WTC11 (cell line): ENCODE measurements around the gene NAV2. TPM values are rescaled to one million over a fixed set of nuclear protein-coding genes. Genes with fewer than 3 reads are reported as not detected.

Experiments
- ATAC-seq: fragments of 200-7000 bp; cut with Tn5 transposase; 2 replicates; pipeline ENCODE4 v1.10.0; 2021; ENCODE audit warnings: mild to moderate bottlenecking, moderate library complexity
- CTCF ChIA-PET: fragments of 300-600 bp; sonication (Branson Sonifier 250); formaldehyde crosslinking; loops from one replicate; lab custom pipeline; 2021; ENCODE audit warnings: antibody characterized with exemption; lab: Charles Lee
- POLR2A ChIA-PET: fragments of 350-600 bp; sonication (Branson Sonifier 250); formaldehyde crosslinking; loops from one replicate; lab custom pipeline; 2021; ENCODE audit warnings: antibody characterized with exemption; lab: Charles Lee
- DNase-seq: peaks from one replicate; pipeline ENCODE4 v3.0.0; 2021; ENCODE audit warnings: low spot score
- H3K27ac Mint-ChIP-seq: 2 replicates; pipeline ENCODE4 v1.8.0; 2021; ENCODE audit warnings: mixed read lengths
- H3K27me3 Mint-ChIP-seq: 2 replicates; pipeline ENCODE4 v1.8.0; 2021; ENCODE audit warnings: low read depth, mild to moderate bottlenecking, moderate library complexity, mixed read lengths
- H3K36me3 Mint-ChIP-seq: 2 replicates; pipeline ENCODE4 v1.8.0; 2021; ENCODE audit warnings: mixed read lengths
- H3K4me1 Mint-ChIP-seq: 2 replicates; pipeline ENCODE4 v1.8.0; 2022; ENCODE audit warnings: mixed read lengths
- H3K4me3 Mint-ChIP-seq: 2 replicates; pipeline ENCODE4 v1.8.0; 2021; ENCODE audit warnings: mild to moderate bottlenecking, moderate library complexity, mixed read lengths
- H3K9me3 Mint-ChIP-seq: 2 replicates; pipeline ENCODE4 v1.8.0; 2021; ENCODE audit warnings: mixed read lengths
- ARID4B ChIP-seq: sonication (generic); formaldehyde crosslinking; IDR thresholded peaks from 2 replicates; pipeline ENCODE4 v1.8.0; 2023; ENCODE audit warnings: missing genetic modification reagents, mild to moderate bottlenecking, borderline replicate concordance
- CREB1 ChIP-seq: sonication (generic); formaldehyde crosslinking; IDR thresholded peaks from 2 replicates; pipeline ENCODE4 v1.8.0; 2023; ENCODE audit warnings: mild to moderate bottlenecking, missing genetic modification reagents
- CREM ChIP-seq: sonication (generic); formaldehyde crosslinking; IDR thresholded peaks from 2 replicates; pipeline ENCODE4 v1.8.1; 2022; ENCODE audit warnings: mild to moderate bottlenecking, missing genetic modification reagents, moderate library complexity
- ELF4 ChIP-seq: sonication (generic); formaldehyde crosslinking; IDR thresholded peaks from 2 replicates; pipeline ENCODE4 v1.8.1; 2022; ENCODE audit warnings: low read depth, mild to moderate bottlenecking, moderate library complexity, missing genetic modification reagents
- GRHL2 ChIP-seq: fragments of 250-450 bp; sonication (Bioruptor Pico); IDR thresholded peaks from 2 replicates; pipeline ENCODE4 v1.8.0; 2022; ENCODE audit warnings: mild to moderate bottlenecking, moderate library complexity; ENCODE audit not compliant: insufficient replicate concordance, severe bottlenecking
- JAZF1 ChIP-seq: fragments of 250-450 bp; sonication (Bioruptor Pico); IDR thresholded peaks from 2 replicates; pipeline ENCODE4 v1.9.0; 2021; ENCODE audit warnings: moderate library complexity, mild to moderate bottlenecking, inconsistent platforms
- JUN ChIP-seq: sonication (generic); formaldehyde crosslinking; IDR thresholded peaks from 2 replicates; pipeline ENCODE4 v1.8.0; 2023; ENCODE audit warnings: mild to moderate bottlenecking, missing genetic modification reagents
- KAT7 ChIP-seq: sonication (generic); formaldehyde crosslinking; IDR thresholded peaks from 2 replicates; pipeline ENCODE4 v1.8.1; 2023; ENCODE audit warnings: missing genetic modification reagents, mild to moderate bottlenecking, borderline replicate concordance
- MXD4 ChIP-seq: fragments of 250-450 bp; sonication (Bioruptor Pico); IDR thresholded peaks from 2 replicates; pipeline ENCODE4 v1.8.0; 2021; ENCODE audit warnings: mild to moderate bottlenecking, moderate library complexity, borderline replicate concordance
- NFE2L1 ChIP-seq: sonication (generic); formaldehyde crosslinking; IDR thresholded peaks from 2 replicates; pipeline ENCODE4 v1.8.1; 2023; ENCODE audit warnings: missing genetic modification reagents
- NR2C2 ChIP-seq: sonication (generic); formaldehyde crosslinking; IDR thresholded peaks from 2 replicates; pipeline ENCODE4 v1.8.0; 2022; ENCODE audit warnings: mild to moderate bottlenecking, missing genetic modification reagents
- RORB ChIP-seq: fragments of 250-450 bp; sonication (Bioruptor Pico); IDR thresholded peaks from 2 replicates; pipeline ENCODE4 v1.9.0; 2021; ENCODE audit warnings: mild to moderate bottlenecking
- TCF7 ChIP-seq: sonication (generic); formaldehyde crosslinking; IDR thresholded peaks from 2 replicates; pipeline ENCODE4 v1.8.0; 2022; ENCODE audit warnings: mild to moderate bottlenecking, low read depth, missing genetic modification reagents, moderate library complexity
- ZNF263 ChIP-seq: sonication (generic); formaldehyde crosslinking; IDR thresholded peaks from 2 replicates; pipeline ENCODE4 v1.8.1; 2022; ENCODE audit warnings: low read depth, mild to moderate bottlenecking, moderate library complexity, missing genetic modification reagents
- total RNA-seq: library from RNA; stranded (reverse); gene quantifications from 3 replicates; pipeline ENCODE4 v1.2.3, GENCODE V29; 2021
- TF ChIP-seq, protein P1 (sequence below): sonication (generic); formaldehyde crosslinking; IDR thresholded peaks from 2 replicates; pipeline ENCODE4 v1.8.1; 2022; ENCODE audit warnings: low read depth, mild to moderate bottlenecking, moderate library complexity, missing genetic modification reagents, borderline replicate concordance
- TF ChIP-seq, protein P2 (sequence below): sonication (generic); formaldehyde crosslinking; IDR thresholded peaks from 2 replicates; pipeline ENCODE4 v1.8.0; 2022; ENCODE audit warnings: mild to moderate bottlenecking, missing genetic modification reagents
- TF ChIP-seq, protein P3 (sequence below): sonication (generic); formaldehyde crosslinking; IDR thresholded peaks from 2 replicates; pipeline ENCODE4 v1.8.0; 2022; ENCODE audit warnings: mild to moderate bottlenecking, missing genetic modification reagents

The NAV2 gene
- total RNA-seq, 1 experiment from 2014 or later = 42.8 TPM

- ChIA-PET POLR2A (interaction anchor here (1.2 kb wide), 1 partner anchor 20 kb away, joined by 4 read pairs; no protein-coding TSS in a partner anchor), CTCF (interaction anchor here (1.1 to 1.7 kb wide), 2 partner anchors 27 to 55 kb away, joined by 3 to 4 read pairs; no protein-coding TSS in a partner anchor)
- no peaks in the 10 kb centered on the region for H3K9me3 Mint-ChIP-seq
- no peak overlapping the region for H3K4me3 Mint-ChIP-seq
- DNase-seq (no peak), ATAC-seq (no peak)
- H3K27me3 Mint-ChIP-seq = no peaks in the 10 kb centered on the region
- H3K36me3 Mint-ChIP-seq = 0 out of 2 replicates have a peak, but pooled peaks cover 4% of the 10 kb centered on the region
- H3K27ac Mint-ChIP-seq = no peak overlapping the region
- H3K4me1 Mint-ChIP-seq = peaks cover 10% of the 10 kb centered on the region
- TF ChIP-seq NFE2L1 (CRISPR knock-in tag) = no peak
- no peak for TF ChIP-seq MXD4 (CRISPR knock-in tag)
Measured at GRCh38 chr11:19980388-19980787, 267.8 kb downstream of the NAV2 start.

DNA sequence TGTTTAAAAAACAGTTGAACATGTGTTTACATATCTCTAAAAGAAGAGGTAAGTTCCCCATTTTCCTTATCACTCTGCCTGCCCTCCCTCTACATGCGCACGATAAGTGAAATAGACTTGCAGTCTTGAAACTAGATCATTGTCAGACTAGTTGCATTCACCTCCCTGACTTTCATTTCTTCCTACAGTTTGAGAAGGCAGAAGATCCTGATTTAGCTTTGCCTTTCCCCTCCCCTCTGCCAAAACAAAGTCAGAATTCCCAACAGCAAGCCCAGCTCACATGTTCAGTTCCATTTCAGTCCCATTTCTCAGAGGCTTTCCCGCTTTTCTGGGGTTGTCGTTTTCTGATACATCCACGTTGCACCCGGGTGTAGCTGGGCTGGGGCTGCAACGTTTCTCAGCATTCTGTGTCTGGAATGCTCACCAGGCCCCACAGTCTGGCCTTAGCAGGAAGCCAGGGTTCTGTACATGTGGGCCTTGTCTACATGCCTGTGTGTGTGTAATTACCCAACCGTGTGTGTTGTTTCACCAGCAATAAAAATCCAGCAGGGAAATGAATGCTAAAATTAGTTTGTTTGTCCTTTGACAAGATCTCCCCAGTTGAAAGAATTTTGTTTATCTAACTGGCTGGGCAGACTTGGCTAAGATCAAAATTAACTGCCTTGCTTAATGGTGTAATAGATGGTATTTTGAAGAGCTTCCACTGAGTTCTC is 268.5 kb downstream of the NAV2 start:
- Mint-ChIP-seq H3K9me3 (no peaks in the 10 kb centered on the region), H3K36me3 (0 out of 2 replicates have a peak, but pooled peaks cover 4% of the 10 kb centered on the region), H3K4me3 (no peak overlapping the region), H3K27me3 (no peaks in the 10 kb centered on the region), H3K4me1 (peaks cover 10% of the 10 kb centered on the region), H3K27ac (no peak overlapping the region)
- ATAC-seq (no peak), DNase-seq (no peak)
- TF ChIP-seq JUN = no peak
- TF ChIP-seq ELF4 (CRISPR knock-in tag) = no peak
- TF ChIP-seq CREB1 (CRISPR knock-in tag) = no peak
- TF ChIP-seq KAT7 (CRISPR knock-in tag) = no peak
- TF ChIP-seq ZNF263 (CRISPR knock-in tag) = no peak
- TF ChIP-seq NR2C2 (CRISPR knock-in tag) = no peak
- no peak for TF ChIP-seq JAZF1 (CRISPR knock-in tag)
- TF ChIP-seq, protein P1, sequence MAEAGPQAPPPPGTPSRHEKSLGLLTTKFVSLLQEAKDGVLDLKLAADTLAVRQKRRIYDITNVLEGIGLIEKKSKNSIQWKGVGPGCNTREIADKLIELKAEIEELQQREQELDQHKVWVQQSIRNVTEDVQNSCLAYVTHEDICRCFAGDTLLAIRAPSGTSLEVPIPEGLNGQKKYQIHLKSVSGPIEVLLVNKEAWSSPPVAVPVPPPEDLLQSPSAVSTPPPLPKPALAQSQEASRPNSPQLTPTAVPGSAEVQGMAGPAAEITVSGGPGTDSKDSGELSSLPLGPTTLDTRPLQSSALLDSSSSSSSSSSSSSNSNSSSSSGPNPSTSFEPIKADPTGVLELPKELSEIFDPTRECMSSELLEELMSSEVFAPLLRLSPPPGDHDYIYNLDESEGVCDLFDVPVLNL (CRISPR knock-in tag) = no peak
- TF ChIP-seq CREM = no peak
- no peak for TF ChIP-seq GRHL2
- TF ChIP-seq, protein P2, sequence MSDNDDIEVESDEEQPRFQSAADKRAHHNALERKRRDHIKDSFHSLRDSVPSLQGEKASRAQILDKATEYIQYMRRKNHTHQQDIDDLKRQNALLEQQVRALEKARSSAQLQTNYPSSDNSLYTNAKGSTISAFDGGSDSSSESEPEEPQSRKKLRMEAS = no peak
- TF ChIP-seq TCF7 (CRISPR knock-in tag) = no peak
- TF ChIP-seq, protein P3, sequence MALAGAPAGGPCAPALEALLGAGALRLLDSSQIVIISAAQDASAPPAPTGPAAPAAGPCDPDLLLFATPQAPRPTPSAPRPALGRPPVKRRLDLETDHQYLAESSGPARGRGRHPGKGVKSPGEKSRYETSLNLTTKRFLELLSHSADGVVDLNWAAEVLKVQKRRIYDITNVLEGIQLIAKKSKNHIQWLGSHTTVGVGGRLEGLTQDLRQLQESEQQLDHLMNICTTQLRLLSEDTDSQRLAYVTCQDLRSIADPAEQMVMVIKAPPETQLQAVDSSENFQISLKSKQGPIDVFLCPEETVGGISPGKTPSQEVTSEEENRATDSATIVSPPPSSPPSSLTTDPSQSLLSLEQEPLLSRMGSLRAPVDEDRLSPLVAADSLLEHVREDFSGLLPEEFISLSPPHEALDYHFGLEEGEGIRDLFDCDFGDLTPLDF = no peak
- TF ChIP-seq RORB = no peak
- no peak for TF ChIP-seq ARID4B (CRISPR knock-in tag)
- POLR2A ChIA-PET = no interaction called here
- CTCF ChIA-PET = interaction anchor here (1.1 kb wide), 1 partner anchor 28 kb away, joined by 4 read pairs; no protein-coding TSS in a partner anchor
